ENCODE data around the gene SPPL3. TPM values are rescaled to one million over a fixed set of nuclear protein-coding genes. Genes with fewer than 3 reads are reported as not detected.
"Not testable (repeated sequence)": the region's sequence is repeated elsewhere in the genome, so short reads cannot be mapped to it uniquely, and the experiment has no call there.

SPPL3 gene
- total RNA-seq, 2 donors from 2014 or later = 13.5 to 16.5 TPM

DNA sequence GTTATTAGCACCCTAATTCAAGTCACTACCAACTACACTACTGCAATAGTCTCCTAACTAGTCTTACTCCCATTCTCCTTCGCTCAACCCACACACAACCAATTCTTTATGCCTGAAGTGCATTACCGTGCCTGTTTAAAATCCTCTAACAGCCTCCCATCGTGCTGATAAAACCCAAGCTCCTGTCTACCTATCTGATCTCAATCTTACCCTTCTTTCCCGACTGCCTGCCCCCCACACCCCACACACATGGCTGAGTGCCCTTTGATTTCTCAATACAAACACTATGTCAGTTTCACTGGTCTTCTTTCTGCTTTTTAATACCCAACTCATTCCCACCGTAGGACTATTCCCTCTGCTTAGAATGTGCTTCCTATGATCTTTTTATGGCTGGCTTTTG, 59.9 kb downstream of the SPPL3 start:
- Histone ChIP-seq H3K36me3 (replicated peaks in 1 of 2; ENCODE audit: insufficient read depth in 1 of 2, low read depth in 2 of 2) (no peaks in the 10 kb centered on the region), H3K4me3 (no peak overlapping the region), H3K27ac (no peak overlapping the region), H3K9me3 (no peaks in the 10 kb centered on the region), H3K4me1 (peaks cover 46% of the 10 kb centered on the region), H3K27me3 (no peaks in the 10 kb centered on the region)
- DNase-seq (no peak), ATAC-seq (no peak)
- TF ChIP-seq POLR2A (IDR thresholded peaks at IDR 0.05) = no peak
- TF ChIP-seq, protein P1, sequence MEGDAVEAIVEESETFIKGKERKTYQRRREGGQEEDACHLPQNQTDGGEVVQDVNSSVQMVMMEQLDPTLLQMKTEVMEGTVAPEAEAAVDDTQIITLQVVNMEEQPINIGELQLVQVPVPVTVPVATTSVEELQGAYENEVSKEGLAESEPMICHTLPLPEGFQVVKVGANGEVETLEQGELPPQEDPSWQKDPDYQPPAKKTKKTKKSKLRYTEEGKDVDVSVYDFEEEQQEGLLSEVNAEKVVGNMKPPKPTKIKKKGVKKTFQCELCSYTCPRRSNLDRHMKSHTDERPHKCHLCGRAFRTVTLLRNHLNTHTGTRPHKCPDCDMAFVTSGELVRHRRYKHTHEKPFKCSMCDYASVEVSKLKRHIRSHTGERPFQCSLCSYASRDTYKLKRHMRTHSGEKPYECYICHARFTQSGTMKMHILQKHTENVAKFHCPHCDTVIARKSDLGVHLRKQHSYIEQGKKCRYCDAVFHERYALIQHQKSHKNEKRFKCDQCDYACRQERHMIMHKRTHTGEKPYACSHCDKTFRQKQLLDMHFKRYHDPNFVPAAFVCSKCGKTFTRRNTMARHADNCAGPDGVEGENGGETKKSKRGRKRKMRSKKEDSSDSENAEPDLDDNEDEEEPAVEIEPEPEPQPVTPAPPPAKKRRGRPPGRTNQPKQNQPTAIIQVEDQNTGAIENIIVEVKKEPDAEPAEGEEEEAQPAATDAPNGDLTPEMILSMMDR (IDR thresholded peaks at IDR 0.05) = no peak
- intact Hi-C loops (cut with DNase I) = no loop called here
- 64 to 65% methylated on average over 5 of the region's 5 CpGs for WGBS, 2 donors

DNA sequence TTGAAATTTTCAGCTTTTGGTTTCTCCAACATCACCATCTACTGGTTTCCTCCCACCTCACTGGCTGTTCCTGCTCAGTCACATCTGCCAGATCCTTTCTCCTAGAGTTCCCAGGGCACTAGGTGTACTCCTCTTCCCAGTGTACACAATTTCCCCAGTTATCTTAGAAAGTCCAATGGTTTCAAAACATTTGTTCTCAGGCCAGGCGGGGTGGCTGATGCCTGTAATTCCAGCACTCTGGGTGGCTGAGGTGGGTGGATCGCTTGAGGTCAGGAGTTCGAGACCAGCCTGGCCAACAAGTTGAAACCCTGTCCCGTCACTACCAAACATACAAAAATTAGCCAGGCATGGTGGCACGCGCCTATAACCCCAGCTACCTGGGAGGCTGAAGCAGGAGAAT, 60.7 kb downstream of the SPPL3 start:
- no peak overlapping the region for H3K27ac ChIP-seq
- intact Hi-C loops (cut with DNase I) = no loop called here
- H3K9me3 ChIP-seq = no peaks in the 10 kb centered on the region
- ATAC-seq (no peak), DNase-seq (no peak)
- no peak overlapping the region for H3K4me3 ChIP-seq
- no peaks in the 10 kb centered on the region for H3K36me3 ChIP-seq (replicated peaks in 1 of 2; ENCODE audit: insufficient read depth in 1 of 2, low read depth in 2 of 2)
- WGBS, 2 donors = 96 to 97% methylated on average over 6 of the region's 6 CpGs
- peaks cover 39% of the 10 kb centered on the region for H3K4me1 ChIP-seq
- TF ChIP-seq, protein P1 (IDR thresholded peaks at IDR 0.05) = no peak
- TF ChIP-seq POLR2A (IDR thresholded peaks at IDR 0.05) = no peak
- H3K27me3 ChIP-seq = no peaks in the 10 kb centered on the region

DNA sequence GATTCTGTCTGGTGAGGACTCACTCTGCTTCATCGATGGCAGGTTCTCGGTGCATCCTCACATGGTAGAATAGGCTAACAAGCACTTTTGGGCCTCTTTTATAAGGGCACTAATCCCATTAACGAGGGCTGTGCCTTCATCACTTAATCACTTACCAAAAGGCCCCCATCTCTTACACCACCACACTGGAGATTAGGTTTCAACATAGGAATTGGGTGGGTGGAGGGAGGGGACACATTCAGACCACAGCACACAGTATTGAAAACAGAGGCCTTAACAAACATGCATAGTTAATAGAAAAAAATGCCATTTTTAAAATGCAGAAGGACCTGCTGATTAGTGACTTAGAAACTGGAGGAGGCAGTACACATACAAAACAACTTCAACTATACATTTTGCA, 61.6 kb downstream of the SPPL3 start:
- no peak overlapping the region for H3K4me3 ChIP-seq
- no peaks in the 10 kb centered on the region for H3K27me3 ChIP-seq
- no peak overlapping the region for H3K27ac ChIP-seq
- DNase-seq = no peak
- H3K9me3 ChIP-seq = no peaks in the 10 kb centered on the region
- intact Hi-C loops (cut with DNase I) = no loop called here
- ATAC-seq = no peak
- WGBS, 2 donors = 88 to 94% methylated on average over 3 of the region's 3 CpGs
- no peaks in the 10 kb centered on the region for H3K36me3 ChIP-seq (replicated peaks in 1 of 2; ENCODE audit: insufficient read depth in 1 of 2, low read depth in 2 of 2)
- H3K4me1 ChIP-seq = peaks cover 37% of the 10 kb centered on the region
- TF ChIP-seq, protein P1 (IDR thresholded peaks at IDR 0.05) = no peak
- TF ChIP-seq POLR2A (IDR thresholded peaks at IDR 0.05) = no peak

DNA sequence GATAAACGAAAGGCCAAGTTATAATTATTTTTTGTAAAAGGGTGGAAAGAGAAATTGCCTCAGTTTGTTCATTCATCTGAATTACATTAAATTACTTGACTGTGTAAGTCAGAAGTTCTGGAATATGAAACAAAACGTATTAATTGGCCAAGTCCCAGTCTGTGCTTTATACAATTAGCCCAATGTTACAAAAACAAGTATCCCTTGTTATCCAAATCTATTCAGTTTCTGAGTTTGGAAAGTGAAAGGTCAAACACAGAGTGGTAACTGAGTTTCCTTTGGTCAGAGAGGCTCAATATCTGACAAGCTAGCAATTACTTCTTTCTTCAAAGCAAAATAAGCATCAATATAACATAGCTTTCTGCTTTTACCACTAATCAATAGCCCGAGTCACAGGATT, 62.6 kb downstream of the SPPL3 start:
- intact Hi-C loops (cut with DNase I) = no loop called here
- Histone ChIP-seq H3K27ac (no peak overlapping the region), H3K27me3 (no peaks in the 10 kb centered on the region), H3K4me3 (no peak overlapping the region), H3K9me3 (no peaks in the 10 kb centered on the region), H3K36me3 (replicated peaks in 1 of 2; ENCODE audit: insufficient read depth in 1 of 2, low read depth in 2 of 2) (no peaks in the 10 kb centered on the region), H3K4me1 (peaks cover 31% of the 10 kb centered on the region)
- ATAC-seq = no peak
- no peak for TF ChIP-seq POLR2A (IDR thresholded peaks at IDR 0.05)
- TF ChIP-seq, protein P1 (IDR thresholded peaks at IDR 0.05) = no peak
- no peak for DNase-seq
- 46 to 49% methylated on average over 3 of the region's 3 CpGs for WGBS, 2 donors

DNA sequence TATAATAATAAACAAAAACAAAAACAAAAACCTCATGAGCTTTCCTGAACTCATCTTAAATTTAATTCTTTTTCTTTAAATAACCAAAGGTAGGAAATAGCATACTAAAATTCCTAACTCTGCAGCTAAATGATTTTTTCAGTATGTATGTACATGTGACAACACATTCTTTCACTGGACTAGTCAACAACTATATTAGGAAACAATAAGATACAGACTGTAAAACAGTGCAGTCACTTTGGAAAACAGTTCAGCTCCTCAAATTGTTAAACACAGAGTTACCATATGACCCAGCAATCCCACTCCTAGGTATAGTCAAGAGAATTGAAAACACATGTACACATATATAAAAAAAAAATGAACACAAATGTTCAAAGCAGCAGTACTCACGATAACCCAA, 64.7 kb downstream of the SPPL3 start:
- no peak overlapping the region for H3K27ac ChIP-seq
- H3K9me3 ChIP-seq = no peaks in the 10 kb centered on the region
- H3K36me3 ChIP-seq (replicated peaks in 1 of 2; ENCODE audit: insufficient read depth in 1 of 2, low read depth in 2 of 2) = no peaks in the 10 kb centered on the region
- ATAC-seq (no peak), DNase-seq (no peak)
- WGBS, 2 donors = 95 to 100% methylated on average over 1 of the region's 1 CpG
- intact Hi-C loops (cut with DNase I) = no loop called here
- H3K4me3 ChIP-seq = no peak overlapping the region
- peaks cover 31% of the 10 kb centered on the region for H3K4me1 ChIP-seq
- TF ChIP-seq, protein P1 (IDR thresholded peaks at IDR 0.05) = no peak
- no peak for TF ChIP-seq POLR2A (IDR thresholded peaks at IDR 0.05)
- H3K27me3 ChIP-seq = no peaks in the 10 kb centered on the region

DNA sequence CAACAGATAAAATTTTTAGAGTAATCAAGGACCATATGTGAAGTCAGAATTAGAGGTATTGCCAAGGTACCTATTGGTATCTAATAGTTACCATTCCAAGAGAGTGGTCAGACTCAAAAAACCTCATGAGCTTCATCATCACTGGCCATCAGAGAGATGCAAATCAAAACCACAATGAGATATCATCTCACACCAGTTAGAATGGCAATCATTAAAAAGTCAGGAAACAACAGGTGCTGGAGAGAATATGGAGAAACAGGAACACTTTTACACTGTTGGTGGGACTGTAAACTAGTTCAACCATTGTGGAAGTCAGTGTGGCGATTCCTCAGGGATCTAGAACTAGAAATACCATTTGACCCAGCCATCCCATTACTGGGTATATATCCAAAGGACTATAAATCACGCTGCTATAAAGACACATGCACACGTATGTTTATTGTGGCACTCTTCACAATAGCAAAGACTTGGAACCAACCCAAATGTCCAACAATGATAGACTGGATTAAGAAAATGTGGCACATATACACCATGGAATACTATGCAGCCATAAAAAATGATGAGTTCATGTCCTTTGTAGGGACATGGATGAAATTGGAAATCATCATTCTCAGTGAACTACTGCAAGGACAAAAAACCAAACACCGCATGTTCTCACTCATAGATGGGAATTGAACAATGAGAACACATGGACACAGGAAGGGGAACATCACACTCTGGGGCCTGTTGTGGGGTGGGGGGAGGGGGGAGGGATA, 65.4 kb downstream of the SPPL3 start:
- H3K27me3 ChIP-seq; H3K9me3 ChIP-seq; intact Hi-C loops (cut with DNase I); DNase-seq; H3K4me3 ChIP-seq; H3K27ac ChIP-seq; ATAC-seq; H3K36me3 ChIP-seq (replicated peaks in 1 of 2; ENCODE audit: insufficient read depth in 1 of 2, low read depth in 2 of 2): not testable (repeated sequence)
- H3K4me1 ChIP-seq = peaks cover 25% of the 10 kb centered on the region
- WGBS, 2 donors = 89 to 100% methylated on average over 2 to 3 of the region's 4 CpGs
